ENCODE data around the gene VRK2. TPM values are rescaled to one million over a fixed set of nuclear protein-coding genes. Genes with fewer than 3 reads are reported as not detected.

VRK2 gene
- total RNA-seq, 1 experiment from 2014 or later, result 39.6 TPM

DNA sequence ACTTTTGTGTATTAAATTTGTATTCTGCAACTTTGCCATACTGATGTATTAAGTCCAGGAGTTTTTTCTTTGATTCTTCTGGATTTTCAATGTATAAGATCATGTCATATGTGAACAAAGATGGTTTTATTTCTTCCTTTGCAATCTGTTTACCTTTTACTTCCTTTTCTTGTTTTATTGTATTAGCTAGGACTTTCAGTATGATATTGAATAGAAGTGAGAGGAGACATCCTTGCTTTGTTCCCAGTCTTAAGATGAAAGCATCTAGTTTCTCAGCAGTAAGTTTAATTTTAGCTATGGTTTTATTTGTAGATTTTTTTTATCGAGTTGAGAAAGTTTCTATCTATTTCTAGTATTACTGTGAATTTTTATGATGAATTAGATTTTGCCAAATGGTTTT, 25.5 kb downstream of the VRK2 start:
- H3K27me3 ChIP-seq (ENCODE audit: control insufficient read depth, insufficient read depth, low read length), result no peaks in the 10 kb centered on the region
- ATAC-seq (no peak), DNase-seq (ENCODE audit: low read depth, low spot score) (no peak)
- no peak for TF ChIP-seq POLR2AphosphoS5 (IDR thresholded peaks at IDR 0.05; ENCODE audit: low read depth, low read length)
- TF ChIP-seq, protein P1, sequence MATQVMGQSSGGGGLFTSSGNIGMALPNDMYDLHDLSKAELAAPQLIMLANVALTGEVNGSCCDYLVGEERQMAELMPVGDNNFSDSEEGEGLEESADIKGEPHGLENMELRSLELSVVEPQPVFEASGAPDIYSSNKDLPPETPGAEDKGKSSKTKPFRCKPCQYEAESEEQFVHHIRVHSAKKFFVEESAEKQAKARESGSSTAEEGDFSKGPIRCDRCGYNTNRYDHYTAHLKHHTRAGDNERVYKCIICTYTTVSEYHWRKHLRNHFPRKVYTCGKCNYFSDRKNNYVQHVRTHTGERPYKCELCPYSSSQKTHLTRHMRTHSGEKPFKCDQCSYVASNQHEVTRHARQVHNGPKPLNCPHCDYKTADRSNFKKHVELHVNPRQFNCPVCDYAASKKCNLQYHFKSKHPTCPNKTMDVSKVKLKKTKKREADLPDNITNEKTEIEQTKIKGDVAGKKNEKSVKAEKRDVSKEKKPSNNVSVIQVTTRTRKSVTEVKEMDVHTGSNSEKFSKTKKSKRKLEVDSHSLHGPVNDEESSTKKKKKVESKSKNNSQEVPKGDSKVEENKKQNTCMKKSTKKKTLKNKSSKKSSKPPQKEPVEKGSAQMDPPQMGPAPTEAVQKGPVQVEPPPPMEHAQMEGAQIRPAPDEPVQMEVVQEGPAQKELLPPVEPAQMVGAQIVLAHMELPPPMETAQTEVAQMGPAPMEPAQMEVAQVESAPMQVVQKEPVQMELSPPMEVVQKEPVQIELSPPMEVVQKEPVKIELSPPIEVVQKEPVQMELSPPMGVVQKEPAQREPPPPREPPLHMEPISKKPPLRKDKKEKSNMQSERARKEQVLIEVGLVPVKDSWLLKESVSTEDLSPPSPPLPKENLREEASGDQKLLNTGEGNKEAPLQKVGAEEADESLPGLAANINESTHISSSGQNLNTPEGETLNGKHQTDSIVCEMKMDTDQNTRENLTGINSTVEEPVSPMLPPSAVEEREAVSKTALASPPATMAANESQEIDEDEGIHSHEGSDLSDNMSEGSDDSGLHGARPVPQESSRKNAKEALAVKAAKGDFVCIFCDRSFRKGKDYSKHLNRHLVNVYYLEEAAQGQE (IDR thresholded peaks at IDR 0.05; ENCODE audit: insufficient read depth in 1 of 2, low read depth in 2 of 2, low read length in 1 of 2), result no peak
- H3K4me1 ChIP-seq (ENCODE audit: control insufficient read depth, insufficient read depth, low read length), result no peaks in the 10 kb centered on the region
- H3K36me3 ChIP-seq (ENCODE audit: control insufficient read depth, insufficient read depth, low read length), result no peaks in the 10 kb centered on the region
- no peak overlapping the region for H3K4me3 ChIP-seq (ENCODE audit: low read depth in 2 of 2, low read length in 2 of 2)
- H3K27ac ChIP-seq (ENCODE audit: low read length), result no peak overlapping the region
- no TSS peak for BruUV-seq (replicated peaks)
- in situ Hi-C loops (cut with HindIII; ENCODE audit: low pct_unique_long_range_greater_than_20kb, low sequenced_read_pairs) (no loop called here), intact Hi-C loops (cut with micrococcal nuclease; ENCODE audit: unreplicated experiment) (no loop called here)
- ChIA-PET CTCF (no interaction called here), POLR2A (no interaction called here)
- H3K9me3 ChIP-seq (ENCODE audit: control insufficient read depth, insufficient read depth, low read depth, low read length), result no peaks in the 10 kb centered on the region

DNA sequence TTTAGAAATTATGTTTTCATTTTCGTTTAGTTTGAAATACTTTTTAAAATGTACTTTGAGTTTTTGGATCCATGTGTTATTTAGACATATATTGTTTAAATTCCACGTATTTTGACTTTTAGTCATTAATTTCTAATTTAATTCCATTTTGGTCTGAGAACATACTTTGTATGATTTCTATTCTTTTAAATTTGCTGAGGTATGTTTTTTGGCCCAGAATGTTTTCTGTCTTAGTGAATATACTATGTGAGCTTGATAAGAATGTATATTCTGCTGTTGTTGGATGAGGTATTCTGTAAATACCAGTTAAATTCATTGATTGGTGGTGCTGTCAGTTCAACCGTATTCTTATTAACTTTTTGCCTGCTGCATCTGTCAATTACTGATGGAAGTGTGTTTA, 26.4 kb downstream of the VRK2 start:
- POLR2A ChIA-PET, result no interaction called here
- in situ Hi-C loops (cut with HindIII; ENCODE audit: low pct_unique_long_range_greater_than_20kb, low sequenced_read_pairs), result no loop called here

More for the DNA sequence above, 26.4 kb downstream of the VRK2 start:
- ATAC-seq (no peak), DNase-seq (ENCODE audit: low read depth, low spot score) (no peak)
- Histone ChIP-seq H3K27ac (ENCODE audit: low read length) (no peak overlapping the region), H3K27me3 (ENCODE audit: control insufficient read depth, insufficient read depth, low read length) (no peaks in the 10 kb centered on the region), H3K9me3 (ENCODE audit: control insufficient read depth, insufficient read depth, low read depth, low read length) (no peaks in the 10 kb centered on the region), H3K4me1 (ENCODE audit: control insufficient read depth, insufficient read depth, low read length) (no peaks in the 10 kb centered on the region), H3K4me3 (ENCODE audit: low read depth in 2 of 2, low read length in 2 of 2) (no peak overlapping the region), H3K36me3 (ENCODE audit: control insufficient read depth, insufficient read depth, low read length) (no peaks in the 10 kb centered on the region)
- BruUV-seq (replicated peaks), result no TSS peak
- intact Hi-C loops (cut with micrococcal nuclease; ENCODE audit: unreplicated experiment), result no loop called here
- TF ChIP-seq, protein P1 (IDR thresholded peaks at IDR 0.05; ENCODE audit: insufficient read depth in 1 of 2, low read depth in 2 of 2, low read length in 1 of 2), result no peak
- TF ChIP-seq, protein P2, sequence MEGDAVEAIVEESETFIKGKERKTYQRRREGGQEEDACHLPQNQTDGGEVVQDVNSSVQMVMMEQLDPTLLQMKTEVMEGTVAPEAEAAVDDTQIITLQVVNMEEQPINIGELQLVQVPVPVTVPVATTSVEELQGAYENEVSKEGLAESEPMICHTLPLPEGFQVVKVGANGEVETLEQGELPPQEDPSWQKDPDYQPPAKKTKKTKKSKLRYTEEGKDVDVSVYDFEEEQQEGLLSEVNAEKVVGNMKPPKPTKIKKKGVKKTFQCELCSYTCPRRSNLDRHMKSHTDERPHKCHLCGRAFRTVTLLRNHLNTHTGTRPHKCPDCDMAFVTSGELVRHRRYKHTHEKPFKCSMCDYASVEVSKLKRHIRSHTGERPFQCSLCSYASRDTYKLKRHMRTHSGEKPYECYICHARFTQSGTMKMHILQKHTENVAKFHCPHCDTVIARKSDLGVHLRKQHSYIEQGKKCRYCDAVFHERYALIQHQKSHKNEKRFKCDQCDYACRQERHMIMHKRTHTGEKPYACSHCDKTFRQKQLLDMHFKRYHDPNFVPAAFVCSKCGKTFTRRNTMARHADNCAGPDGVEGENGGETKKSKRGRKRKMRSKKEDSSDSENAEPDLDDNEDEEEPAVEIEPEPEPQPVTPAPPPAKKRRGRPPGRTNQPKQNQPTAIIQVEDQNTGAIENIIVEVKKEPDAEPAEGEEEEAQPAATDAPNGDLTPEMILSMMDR (IDR thresholded peaks at IDR 0.05), result no peak
- no peak for TF ChIP-seq POLR2AphosphoS5 (IDR thresholded peaks at IDR 0.05; ENCODE audit: low read depth, low read length)
- no peak for TF ChIP-seq SIN3A (IDR thresholded peaks at IDR 0.05; ENCODE audit: borderline replicate concordance, insufficient read depth, low read depth, low read length)
- no peak for TF ChIP-seq TCF7L2 (IDR thresholded peaks at IDR 0.05; ENCODE audit: low read depth, low read length)
- CTCF ChIA-PET, result no interaction called here
